Dermis blood vessel endothelial cell (primary cell): ENCODE measurements around the gene SMTN. TPM values are rescaled to one million over a fixed set of nuclear protein-coding genes. Genes with fewer than 3 reads are reported as not detected.

Experiments used
- total RNA-seq: library from RNA; depleted of rRNA; stranded (reverse); fragments of >200 nt; gene quantifications from 2 replicates; pipeline ENCODE4 v1.2.3, GENCODE V29; 2014

SMTN gene
- total RNA-seq, 1 donor from 2014 or later = 269 TPM

Other genes with a start within 250 kb of the SMTN start
- gene MORC2, start 112.5 kb upstream of the SMTN start, total RNA-seq = 16.5 and 28.1 TPM in 2 replicates
- gene TUG1, start 112.1 kb upstream of the SMTN start, total RNA-seq = 45.8 and 66.9 TPM in 2 replicates
- gene SELENOM, start 26.2 kb downstream of the SMTN start, total RNA-seq = 18.7 and 33.7 TPM in 2 replicates
- gene INPP5J, start 41.6 kb downstream of the SMTN start, total RNA-seq = 0.33 TPM in 1 of 2 replicates, not detected in the other
- gene PLA2G3, start 59.2 kb downstream of the SMTN start, total RNA-seq = not detected in 2 replicates
- gene RNF185, start 78.9 kb downstream of the SMTN start, total RNA-seq = 30.3 and 34.3 TPM in 2 replicates
- gene LIMK2, start 131.0 kb downstream of the SMTN start, total RNA-seq = 94.0 and 103 TPM in 2 replicates
- gene PIK3IP1, start 211.2 kb downstream of the SMTN start, total RNA-seq = 15.4 and 17.2 TPM in 2 replicates